Stomach (tissue), 4 donors: ENCODE measurements around the gene TMA7B.

Experiments
- EP300 ChIP-seq: sonication (generic); formaldehyde crosslinking; IDR thresholded peaks from one replicate; pipeline ENCODE4 v1.6.1; 2017; ENCODE audit warnings: antibody characterized with exemption
- POLR2A ChIP-seq, 4 donors: fragments of 450-650 bp; IDR thresholded peaks; one replicate each; pipeline ENCODE4 v1.6.1; 2016; ENCODE audit warnings: antibody characterized with exemption in 4 of 4, control low read depth in 2 of 4, mild to moderate bottlenecking in 1 of 4, moderate library complexity in 1 of 4
- POLR2AphosphoS5 ChIP-seq, 3 donors: sonication (generic); formaldehyde crosslinking; IDR thresholded peaks; one replicate each; pipeline ENCODE4 v1.6.1; 2016; ENCODE audit warnings: antibody characterized with exemption in 3 of 3
- TF ChIP-seq, protein P1 (sequence below), 7 experiments: fragments of 450-650 bp in 4 of 7; fragments of 200-600 bp in 3 of 7; sonication (generic) in 3 of 7; IDR thresholded peaks; one replicate each; pipeline ENCODE4 v1.5.1; 2016 to 2019; ENCODE audit warnings: antibody characterized with exemption in 7 of 7, control low read depth in 2 of 7, mild to moderate bottlenecking in 1 of 7

DNA sequence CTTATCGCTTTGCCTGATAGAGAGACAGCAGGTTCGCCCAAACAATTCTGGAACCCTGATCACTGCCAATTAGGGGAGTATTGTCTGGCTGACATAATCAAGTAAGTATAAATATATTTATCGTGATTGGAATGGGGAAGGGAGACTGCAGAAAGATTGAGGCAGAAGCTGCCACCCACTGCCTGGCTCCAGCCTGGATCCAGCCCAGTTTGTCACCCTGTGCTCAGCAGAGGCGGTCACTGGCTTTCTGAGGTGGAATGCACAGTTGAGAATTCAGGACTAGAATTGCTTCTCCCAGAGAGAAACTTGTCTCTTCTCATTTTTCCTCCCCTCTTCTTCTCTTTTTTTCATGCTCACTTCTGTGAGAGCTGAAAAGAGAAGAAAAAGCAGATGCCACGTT is 33.4 kb upstream of the TMA7B start:
- TF ChIP-seq, protein P1, sequence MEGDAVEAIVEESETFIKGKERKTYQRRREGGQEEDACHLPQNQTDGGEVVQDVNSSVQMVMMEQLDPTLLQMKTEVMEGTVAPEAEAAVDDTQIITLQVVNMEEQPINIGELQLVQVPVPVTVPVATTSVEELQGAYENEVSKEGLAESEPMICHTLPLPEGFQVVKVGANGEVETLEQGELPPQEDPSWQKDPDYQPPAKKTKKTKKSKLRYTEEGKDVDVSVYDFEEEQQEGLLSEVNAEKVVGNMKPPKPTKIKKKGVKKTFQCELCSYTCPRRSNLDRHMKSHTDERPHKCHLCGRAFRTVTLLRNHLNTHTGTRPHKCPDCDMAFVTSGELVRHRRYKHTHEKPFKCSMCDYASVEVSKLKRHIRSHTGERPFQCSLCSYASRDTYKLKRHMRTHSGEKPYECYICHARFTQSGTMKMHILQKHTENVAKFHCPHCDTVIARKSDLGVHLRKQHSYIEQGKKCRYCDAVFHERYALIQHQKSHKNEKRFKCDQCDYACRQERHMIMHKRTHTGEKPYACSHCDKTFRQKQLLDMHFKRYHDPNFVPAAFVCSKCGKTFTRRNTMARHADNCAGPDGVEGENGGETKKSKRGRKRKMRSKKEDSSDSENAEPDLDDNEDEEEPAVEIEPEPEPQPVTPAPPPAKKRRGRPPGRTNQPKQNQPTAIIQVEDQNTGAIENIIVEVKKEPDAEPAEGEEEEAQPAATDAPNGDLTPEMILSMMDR (IDR thresholded peaks at IDR 0.05), result no peak
- no peak for TF ChIP-seq EP300
- no peak for TF ChIP-seq POLR2AphosphoS5 (IDR thresholded peaks at IDR 0.05)
- TF ChIP-seq POLR2A (IDR thresholded peaks at IDR 0.05), result no peak
